Stomach (tissue), 9 donors: Measurements from ENCODE around the gene TICRR. TPM values are rescaled to one million over a fixed set of nuclear protein-coding genes. Genes with fewer than 3 reads are reported as not detected.

Source experiments
- DNase-seq, 2 donors: peaks; one replicate each; pipeline versions ENCODE4 v3.0.0 to v3.0.0-alpha.2; 2013 to 2019
- H3K27ac ChIP-seq, 5 donors: fragments of 200-600 bp in 4 of 5; sonication (generic) in 4 of 5; one replicate each; pipeline ENCODE4 v1.5.1; 2013 to 2019; ENCODE audit warnings: mild to moderate bottlenecking in 1 of 5, moderate library complexity in 1 of 5
- H3K27me3 ChIP-seq, 3 donors: fragments of 200-600 bp; sonication (generic); one replicate each; pipeline ENCODE4 v1.5.1; 2017 to 2019; ENCODE audit warnings: mixed run types in 1 of 3
- H3K36me3 ChIP-seq, 4 donors: fragments of 200-600 bp; sonication (generic); 1 replicate in 3 of 4; 2 replicates in 1 of 4; pipeline ENCODE4 v1.5.1; 2016 to 2019
- H3K4me1 ChIP-seq, 4 donors: fragments of 200-600 bp; sonication (generic); one replicate each; pipeline ENCODE4 v1.5.1; 2016 to 2019
- H3K4me3 ChIP-seq, 4 donors: fragments of 200-600 bp; sonication (generic) in 3 of 4; one replicate each; pipeline ENCODE4 v1.5.1; 2016 to 2019; ENCODE audit warnings: mild to moderate bottlenecking in 1 of 4
- H3K9me3 ChIP-seq, 4 donors: fragments of 200-600 bp; sonication (generic); one replicate each; pipeline ENCODE4 v1.5.1; 2016 to 2019
- EP300 ChIP-seq: sonication (generic); formaldehyde crosslinking; IDR thresholded peaks from one replicate; pipeline ENCODE4 v1.6.1; 2017; ENCODE audit warnings: antibody characterized with exemption
- POLR2A ChIP-seq, 4 donors: fragments of 450-650 bp; IDR thresholded peaks; one replicate each; pipeline ENCODE4 v1.6.1; 2016; ENCODE audit warnings: antibody characterized with exemption in 4 of 4, control low read depth in 2 of 4, mild to moderate bottlenecking in 1 of 4, moderate library complexity in 1 of 4
- POLR2AphosphoS5 ChIP-seq, 3 donors: sonication (generic); formaldehyde crosslinking; IDR thresholded peaks; one replicate each; pipeline ENCODE4 v1.6.1; 2016; ENCODE audit warnings: antibody characterized with exemption in 3 of 3
- WGBS, 5 donors: extraction: QIAGEN DNeasy Blood & Tissue Kit in 3 of 5; methylation state at CpG; one replicate each; pipeline versions ENCODE4 v1.1.5 to v1.1.7; 2013 to 2018; 5-methylcytosine and 5-hydroxymethylcytosine counted together
- intact Hi-C: fragments of 100-400 bp; cut with DNase I; formaldehyde crosslinking; loops from one replicate; pipeline ENCODE4 v1.15.1; 2023; ENCODE audit warnings: low total_unique reads
- polyA plus RNA-seq, 3 donors: library from polyadenylated mRNA; stranded (reverse); fragments of 200-250 nt; gene quantifications; one replicate each; pipeline ENCODE4 v1.2.3, GENCODE V29; 2013
- total RNA-seq, 5 donors: library from RNA; depleted of rRNA; stranded (reverse); fragments of >200 nt; gene quantifications; one replicate each; pipeline versions ENCODE4 v1.1.0 to v1.2.3, GENCODE V29; 2014 to 2016
- TF ChIP-seq, protein P1 (sequence below), 7 experiments: fragments of 450-650 bp in 4 of 7; fragments of 200-600 bp in 3 of 7; sonication (generic) in 3 of 7; IDR thresholded peaks; one replicate each; pipeline ENCODE4 v1.5.1; 2016 to 2019; ENCODE audit warnings: antibody characterized with exemption in 7 of 7, control low read depth in 2 of 7, mild to moderate bottlenecking in 1 of 7
- donor health status: healthy with polysubstance abuse.
- donor health status: Bipolar disorder and iron deficiency.
- donor health status: healthy.

TICRR gene
- total and polyA plus RNA-seq, 8 donors: 0.15 to 3.5 (median 1.4) TPM

DNA sequence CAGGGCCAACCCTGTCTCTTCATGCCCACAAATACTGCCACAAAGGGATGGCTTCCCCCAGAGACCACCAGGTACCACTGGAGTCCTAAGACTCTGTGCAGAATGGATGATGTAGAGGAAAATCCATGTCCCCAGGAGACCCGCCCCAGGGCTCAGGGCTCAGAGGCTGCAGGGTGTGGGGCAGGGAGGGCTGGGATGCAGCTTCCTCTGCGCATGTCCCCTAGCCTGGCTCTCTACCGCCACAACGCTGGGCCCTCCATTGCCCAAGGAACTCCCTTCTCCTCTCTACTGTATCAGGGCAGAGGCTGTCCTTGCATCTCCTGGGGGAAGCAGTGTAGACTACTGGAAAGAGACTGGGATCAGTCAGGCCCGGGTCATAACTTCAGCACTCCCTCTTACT is 19.5 kb upstream of the TICRR start:
- DNase-seq: no peak
- intact Hi-C loops: no loop called here
- WGBS, 5 donors: 0 to 89% (median 74%) methylated on average over 1 to 5 of the region's 5 CpGs

DNA sequence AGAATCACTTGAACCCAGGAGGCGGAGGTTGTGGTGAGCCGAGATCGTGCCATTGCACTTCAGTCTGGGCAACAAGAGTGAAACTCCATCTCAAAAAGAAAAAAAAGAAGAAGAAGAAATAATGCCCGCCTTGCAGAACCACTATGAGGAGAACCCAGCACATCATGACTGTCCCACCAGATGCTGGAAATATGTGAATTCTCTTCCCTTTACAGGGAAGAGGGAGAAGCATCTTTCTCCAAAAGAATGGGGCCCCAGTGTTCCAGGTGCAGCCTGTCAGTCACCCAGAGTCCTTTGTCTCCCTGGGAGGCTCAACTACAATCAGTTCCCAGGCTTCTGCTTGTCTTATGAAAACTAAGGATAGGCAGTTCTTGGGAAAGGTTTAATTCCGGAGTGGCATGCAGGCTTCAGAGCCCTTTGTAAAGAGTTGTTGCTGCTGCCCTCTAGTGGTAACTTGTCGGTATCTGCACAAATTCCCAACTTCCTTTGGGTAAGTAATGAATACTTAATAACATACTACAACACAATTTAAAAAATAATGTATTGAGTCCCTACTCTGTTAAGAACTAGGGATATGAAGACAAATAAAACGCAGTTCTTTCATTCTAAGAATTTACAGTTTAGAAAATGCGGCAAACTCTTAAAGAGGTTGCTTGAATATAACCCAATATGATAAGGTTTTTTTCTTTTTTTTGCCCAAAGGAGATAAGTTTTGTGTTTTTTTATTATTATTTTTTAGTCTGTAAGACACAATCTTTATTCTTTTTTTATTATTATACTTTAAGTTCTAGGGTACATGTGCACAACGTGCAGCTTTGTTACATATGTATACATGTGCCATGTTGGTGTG is 18.6 kb upstream of the TICRR start:
- no peaks in the 10 kb centered on the region for H3K9me3 ChIP-seq
- DNase-seq: peak in 1 of 2 donors; percentile 85
- H3K4me1 ChIP-seq: no peaks in the 10 kb centered on the region
- H3K27me3 ChIP-seq: peaks cover 0 to 47% (median 4%) of the 10 kb centered on the region in 3 donors
- TF ChIP-seq EP300 (no peak), POLR2AphosphoS5 (IDR thresholded peaks at IDR 0.05) (no peak)
- TF ChIP-seq, protein P1, sequence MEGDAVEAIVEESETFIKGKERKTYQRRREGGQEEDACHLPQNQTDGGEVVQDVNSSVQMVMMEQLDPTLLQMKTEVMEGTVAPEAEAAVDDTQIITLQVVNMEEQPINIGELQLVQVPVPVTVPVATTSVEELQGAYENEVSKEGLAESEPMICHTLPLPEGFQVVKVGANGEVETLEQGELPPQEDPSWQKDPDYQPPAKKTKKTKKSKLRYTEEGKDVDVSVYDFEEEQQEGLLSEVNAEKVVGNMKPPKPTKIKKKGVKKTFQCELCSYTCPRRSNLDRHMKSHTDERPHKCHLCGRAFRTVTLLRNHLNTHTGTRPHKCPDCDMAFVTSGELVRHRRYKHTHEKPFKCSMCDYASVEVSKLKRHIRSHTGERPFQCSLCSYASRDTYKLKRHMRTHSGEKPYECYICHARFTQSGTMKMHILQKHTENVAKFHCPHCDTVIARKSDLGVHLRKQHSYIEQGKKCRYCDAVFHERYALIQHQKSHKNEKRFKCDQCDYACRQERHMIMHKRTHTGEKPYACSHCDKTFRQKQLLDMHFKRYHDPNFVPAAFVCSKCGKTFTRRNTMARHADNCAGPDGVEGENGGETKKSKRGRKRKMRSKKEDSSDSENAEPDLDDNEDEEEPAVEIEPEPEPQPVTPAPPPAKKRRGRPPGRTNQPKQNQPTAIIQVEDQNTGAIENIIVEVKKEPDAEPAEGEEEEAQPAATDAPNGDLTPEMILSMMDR (IDR thresholded peaks at IDR 0.05): peak in 5 of 7 experiments; percentile 15 to 76 (median 61)
- no peaks in the 10 kb centered on the region for H3K36me3 ChIP-seq
- no peak overlapping the region for H3K27ac ChIP-seq
- intact Hi-C loops: no loop called here
- H3K4me3 ChIP-seq: no peak overlapping the region
- WGBS, 5 donors: 40 to 51% (median 48%) methylated on average over 8 to 9 of the region's 9 CpGs

More for the DNA sequence above, 19.5 kb upstream of the TICRR start:
- H3K4me3 ChIP-seq: no peak overlapping the region
- H3K27me3 ChIP-seq: peaks cover 0 to 47% (median 4%) of the 10 kb centered on the region in 3 donors
- H3K4me1 ChIP-seq: no peaks in the 10 kb centered on the region
- no peaks in the 10 kb centered on the region for H3K36me3 ChIP-seq
- no peak overlapping the region for H3K27ac ChIP-seq
- no peaks in the 10 kb centered on the region for H3K9me3 ChIP-seq
- TF ChIP-seq, protein P1 (IDR thresholded peaks at IDR 0.05): no peak
- TF ChIP-seq POLR2A (IDR thresholded peaks at IDR 0.05) (no peak), EP300 (no peak), POLR2AphosphoS5 (IDR thresholded peaks at IDR 0.05) (no peak)

DNA sequence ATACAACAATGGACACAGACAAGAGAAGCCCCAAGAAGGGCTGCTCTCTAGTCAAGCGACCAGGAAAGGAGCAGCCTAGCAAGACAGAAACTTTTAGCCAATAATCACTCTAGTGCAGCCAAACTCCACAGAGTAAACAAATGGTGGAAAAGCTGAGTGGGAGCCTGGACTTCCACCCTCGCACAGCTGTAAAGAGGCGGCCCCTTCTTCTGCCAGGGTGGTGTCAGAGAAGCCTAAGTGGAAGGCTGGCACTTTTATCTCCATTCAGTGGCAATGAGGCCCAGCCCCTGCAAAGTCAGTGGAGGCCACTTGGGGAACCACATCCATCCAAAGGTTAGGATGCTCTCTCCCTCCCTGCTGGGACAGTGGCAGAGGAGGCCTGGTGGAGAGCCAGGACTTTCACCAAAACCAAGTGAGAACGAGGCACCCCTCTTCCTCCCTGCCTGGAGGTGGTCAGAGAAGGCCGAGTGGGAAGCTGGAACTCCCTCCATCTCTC is 15.5 kb upstream of the TICRR start:
- 49 to 67% (median 57%) methylated on average over 5 of the region's 5 CpGs for WGBS, 5 donors
- no peak overlapping the region for H3K27ac ChIP-seq
- peaks cover 0 to 33% (median 0%) of the 10 kb centered on the region in 3 donors for H3K27me3 ChIP-seq
- no peaks in the 10 kb centered on the region for H3K36me3 ChIP-seq
- H3K9me3 ChIP-seq: no peaks in the 10 kb centered on the region
- no peak overlapping the region for H3K4me3 ChIP-seq
- intact Hi-C loops: no loop called here
- TF ChIP-seq, protein P1 (IDR thresholded peaks at IDR 0.05): no peak
- TF ChIP-seq POLR2AphosphoS5 (IDR thresholded peaks at IDR 0.05) (no peak), EP300 (no peak), POLR2A (IDR thresholded peaks at IDR 0.05) (no peak)
- H3K4me1 ChIP-seq: no peaks in the 10 kb centered on the region
- DNase-seq: no peak

DNA sequence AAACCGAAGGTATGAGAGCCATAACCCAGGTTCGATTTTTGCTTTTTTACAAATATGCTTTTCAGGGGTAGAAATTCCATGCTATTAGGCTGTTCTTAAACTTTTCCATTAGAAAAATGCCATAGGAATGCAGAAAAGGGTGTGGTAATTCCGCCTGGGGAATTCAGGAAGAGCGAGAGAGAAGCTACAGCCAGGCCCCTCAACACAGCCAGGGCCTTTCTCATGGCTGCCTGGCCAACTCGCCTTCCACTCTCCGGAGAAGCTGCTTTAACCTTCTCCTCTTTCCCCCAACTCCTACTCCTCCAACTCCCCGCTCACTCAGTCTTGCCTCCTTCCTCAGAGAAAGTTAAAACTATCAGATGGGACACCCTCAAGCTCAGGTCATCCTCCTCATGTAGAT is 9.1 kb upstream of the TICRR start:
- WGBS, 5 donors: 67 to 78% (median 70%) methylated on average over 7 of the region's 7 CpGs
- intact Hi-C loops: no loop called here

More for the DNA sequence above, 9.1 kb upstream of the TICRR start:
- no peaks in the 10 kb centered on the region for H3K36me3 ChIP-seq
- no peak for DNase-seq
- peaks cover 0 to 9% (median 3%) of the 10 kb centered on the region in 4 donors for H3K9me3 ChIP-seq
- no peak overlapping the region for H3K27ac ChIP-seq
- H3K27me3 ChIP-seq: peaks cover 0 to 12% (median 0%) of the 10 kb centered on the region in 3 donors
- no peak for TF ChIP-seq POLR2AphosphoS5 (IDR thresholded peaks at IDR 0.05)
- no peak for TF ChIP-seq EP300
- TF ChIP-seq, protein P1 (IDR thresholded peaks at IDR 0.05): no peak
- TF ChIP-seq POLR2A (IDR thresholded peaks at IDR 0.05): no peak
- H3K4me1 ChIP-seq: no peaks in the 10 kb centered on the region
- H3K4me3 ChIP-seq: no peak overlapping the region
